Measurements from ENCODE around the gene TDRD7.

Gene TDRD7

DNA sequence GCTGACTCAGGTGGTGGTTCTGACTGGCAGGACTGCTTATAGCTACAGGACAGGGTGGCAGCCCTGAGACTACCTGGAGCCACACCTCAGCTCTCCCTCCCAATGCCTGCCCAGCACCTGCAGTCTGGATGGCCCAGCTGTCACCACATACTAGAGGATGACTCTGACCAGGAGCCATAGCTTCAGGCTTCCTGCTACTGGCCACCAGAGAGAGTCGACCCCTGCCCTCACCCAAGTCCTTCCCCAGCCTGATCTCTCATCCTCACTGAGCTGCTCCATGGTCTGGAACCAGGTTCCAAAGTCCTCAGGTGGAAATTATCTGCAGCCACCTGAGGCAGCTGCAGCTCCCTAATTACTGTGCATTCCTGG, 25.6 kb upstream of the TDRD7 start:
- TF ChIP-seq EZH2 (IDR thresholded peaks at IDR 0.05; ENCODE audit: borderline replicate concordance, low read length), result no peak
- no peak for TF ChIP-seq CTCF (IDR thresholded peaks at IDR 0.05; ENCODE audit: low read length)
- H3F3A ChIP-seq (ENCODE audit: insufficient read depth, low read length), result no peaks in the 10 kb centered on the region
- no peak overlapping the region for H3K27ac ChIP-seq (ENCODE audit: low read depth, low read length, poor library complexity, severe bottlenecking)
- H3K4me2 ChIP-seq (ENCODE audit: low read length), result no peak overlapping the region
- H3K9ac ChIP-seq (ENCODE audit: low read length), result no peak overlapping the region
- H2AFZ ChIP-seq (ENCODE audit: low read length), result no peak overlapping the region
- H3K79me2 ChIP-seq (ENCODE audit: insufficient read depth, low read length), result no peaks in the 10 kb centered on the region
- H3K9me2 ChIP-seq (ENCODE audit: low read depth, low read length), result no peaks in the 10 kb centered on the region
- H3K4me3 ChIP-seq (ENCODE audit: low read depth, low read length, poor library complexity, severe bottlenecking), result no peak overlapping the region
- H3K9me3 ChIP-seq (ENCODE audit: low read length), result no peaks in the 10 kb centered on the region
- H3K36me3 ChIP-seq (ENCODE audit: insufficient read depth, low read length), result no peaks in the 10 kb centered on the region
- no peaks in the 10 kb centered on the region for H4K20me1 ChIP-seq (ENCODE audit: insufficient read depth, low read length)
- no peaks in the 10 kb centered on the region for H3K27me3 ChIP-seq (ENCODE audit: insufficient read depth, low read length)
- H3K4me1 ChIP-seq (ENCODE audit: insufficient read depth, low read length, severe bottlenecking), result no peaks in the 10 kb centered on the region

DNA sequence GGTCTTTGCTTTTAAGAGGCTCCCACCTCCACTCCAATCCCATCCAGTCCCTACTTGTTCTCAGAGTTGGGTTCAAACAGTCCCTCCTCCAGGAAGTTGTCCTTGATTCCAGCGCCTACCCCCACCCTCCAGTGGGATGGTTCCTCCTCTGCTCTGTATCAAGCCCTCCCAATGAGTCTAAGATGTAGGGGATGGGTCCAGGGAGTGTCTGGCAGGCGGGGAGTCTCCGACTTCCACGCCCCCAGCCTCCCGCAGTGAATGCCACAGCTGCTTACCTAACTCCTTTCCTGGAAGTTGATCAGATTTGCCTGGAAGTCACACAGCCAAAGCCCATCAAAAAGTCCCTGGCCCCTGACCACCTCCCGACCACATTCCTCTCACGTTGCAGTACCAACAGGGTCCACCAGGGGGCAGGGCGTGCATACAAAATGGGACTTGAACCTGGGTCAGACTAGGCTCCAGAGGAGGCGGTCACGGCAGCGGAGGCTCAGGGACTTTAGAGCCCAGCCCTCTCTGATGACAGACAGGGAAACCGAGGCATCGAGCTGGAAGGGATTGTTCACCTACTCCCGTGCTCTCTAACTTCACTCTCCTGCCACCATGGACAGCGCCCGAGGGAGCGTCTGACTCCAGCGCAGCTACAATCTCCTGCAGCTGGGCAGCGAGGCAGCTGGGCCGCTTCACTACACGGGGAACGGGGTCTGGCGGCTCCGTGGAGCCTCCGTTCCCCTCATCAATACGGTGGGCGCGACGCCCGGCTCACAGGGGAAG, 25.0 kb upstream of the TDRD7 start:
- TF ChIP-seq EZH2 (IDR thresholded peaks at IDR 0.05; ENCODE audit: borderline replicate concordance, low read length), result no peak
- TF ChIP-seq CTCF (IDR thresholded peaks at IDR 0.05; ENCODE audit: low read length), result peak; percentile 94
- H3K4me2 ChIP-seq (ENCODE audit: low read length), result no peak overlapping the region
- H3K9me3 ChIP-seq (ENCODE audit: low read length), result no peaks in the 10 kb centered on the region
- no peaks in the 10 kb centered on the region for H3F3A ChIP-seq (ENCODE audit: insufficient read depth, low read length)
- H3K79me2 ChIP-seq (ENCODE audit: insufficient read depth, low read length), result no peaks in the 10 kb centered on the region
- H3K36me3 ChIP-seq (ENCODE audit: insufficient read depth, low read length), result no peaks in the 10 kb centered on the region
- H3K4me3 ChIP-seq (ENCODE audit: low read depth, low read length, poor library complexity, severe bottlenecking), result no peak overlapping the region
- no peaks in the 10 kb centered on the region for H3K4me1 ChIP-seq (ENCODE audit: insufficient read depth, low read length, severe bottlenecking)
- no peaks in the 10 kb centered on the region for H4K20me1 ChIP-seq (ENCODE audit: insufficient read depth, low read length)
- H3K27me3 ChIP-seq (ENCODE audit: insufficient read depth, low read length), result no peaks in the 10 kb centered on the region
- H2AFZ ChIP-seq (ENCODE audit: low read length), result no peak overlapping the region
- no peaks in the 10 kb centered on the region for H3K9me2 ChIP-seq (ENCODE audit: low read depth, low read length)
- H3K9ac ChIP-seq (ENCODE audit: low read length), result no peak overlapping the region
- H3K27ac ChIP-seq (ENCODE audit: low read depth, low read length, poor library complexity, severe bottlenecking), result no peak overlapping the region

GRCh38 chr9:97387504-97387886, 24.4 kb upstream of the TDRD7 start:
- Histone ChIP-seq H4K20me1 (ENCODE audit: insufficient read depth, low read length) (no peaks in the 10 kb centered on the region), H3K9me2 (ENCODE audit: low read depth, low read length) (no peaks in the 10 kb centered on the region), H3K27ac (ENCODE audit: low read depth, low read length, poor library complexity, severe bottlenecking) (no peak overlapping the region), H3K9ac (ENCODE audit: low read length) (no peak overlapping the region), H3K79me2 (ENCODE audit: insufficient read depth, low read length) (no peaks in the 10 kb centered on the region), H3K27me3 (ENCODE audit: insufficient read depth, low read length) (no peaks in the 10 kb centered on the region), H3F3A (ENCODE audit: insufficient read depth, low read length) (no peaks in the 10 kb centered on the region), H3K4me2 (ENCODE audit: low read length) (no peak overlapping the region), H2AFZ (ENCODE audit: low read length) (no peak overlapping the region), H3K36me3 (ENCODE audit: insufficient read depth, low read length) (no peaks in the 10 kb centered on the region), H3K9me3 (ENCODE audit: low read length) (no peaks in the 10 kb centered on the region), H3K4me3 (ENCODE audit: low read depth, low read length, poor library complexity, severe bottlenecking) (no peak overlapping the region), H3K4me1 (ENCODE audit: insufficient read depth, low read length, severe bottlenecking) (no peaks in the 10 kb centered on the region)
- no peak for TF ChIP-seq CTCF (IDR thresholded peaks at IDR 0.05; ENCODE audit: low read length)
- TF ChIP-seq EZH2 (IDR thresholded peaks at IDR 0.05; ENCODE audit: borderline replicate concordance, low read length), result no peak

Data from OCI-LY1 (cell line).